ENCODE results near the gene DLG2. TPM values are rescaled to one million over a fixed set of nuclear protein-coding genes. Genes with fewer than 3 reads are reported as not detected.

Gene DLG2
- total RNA-seq, 1 donor from 2014 or later: 5.1 TPM

GRCh38 chr11:84142411-84142810 lies 1484.7 kb downstream of the DLG2 start:
- no peak overlapping the region for H3K27ac Mint-ChIP-seq (ENCODE audit: unreplicated experiment)
- H3K4me3 Mint-ChIP-seq (ENCODE audit: unreplicated experiment): no peak overlapping the region
- H3K4me1 Mint-ChIP-seq (ENCODE audit: unreplicated experiment): peaks cover 4% of the 10 kb centered on the region
- no peaks in the 10 kb centered on the region for H3K27me3 Mint-ChIP-seq (ENCODE audit: unreplicated experiment)
- no peak for DNase-seq (ENCODE audit: low spot score)
- H3K9me3 Mint-ChIP-seq (ENCODE audit: unreplicated experiment): no peaks in the 10 kb centered on the region
- H3K36me3 Mint-ChIP-seq (ENCODE audit: low read depth, unreplicated experiment): no peaks in the 10 kb centered on the region
- no peak for TF ChIP-seq CTCF (IDR thresholded peaks at IDR 0.05; ENCODE audit: unreplicated experiment)

DNA sequence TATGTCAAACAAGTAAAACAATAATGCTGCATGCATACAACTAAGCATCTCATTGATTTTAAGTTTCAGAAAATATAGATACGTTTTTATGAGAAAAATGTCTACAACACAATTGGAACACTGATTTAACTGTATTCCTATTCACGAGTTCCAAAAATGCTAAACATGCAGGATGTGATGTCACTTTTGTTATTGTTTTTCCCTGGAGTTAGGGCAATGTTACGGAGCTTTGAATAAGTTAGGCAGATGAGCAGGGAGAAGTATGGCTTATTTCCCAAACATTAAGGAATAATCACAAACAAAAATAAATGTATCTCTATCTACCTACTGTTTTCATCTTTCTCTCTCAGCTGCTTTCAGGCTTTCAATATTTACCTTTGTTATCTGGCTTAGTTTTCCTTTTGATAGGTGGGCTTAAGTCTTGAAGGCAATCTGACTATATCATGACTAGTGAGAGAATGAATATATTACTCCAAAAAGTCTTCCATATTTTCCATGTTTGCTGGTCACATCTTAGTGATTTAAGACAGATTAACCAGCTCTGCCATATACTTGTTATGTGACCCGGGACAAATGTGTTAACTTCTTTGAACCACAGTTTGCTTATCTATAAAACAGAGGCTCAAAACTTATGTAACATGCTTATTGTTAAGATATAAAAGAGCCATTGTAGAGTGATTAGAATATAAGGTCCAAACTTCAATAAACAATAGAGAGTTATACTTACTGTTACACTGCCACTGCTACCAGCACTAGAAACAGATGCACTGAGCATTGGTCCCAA lies 1486.6 kb downstream of the DLG2 start:
- Mint-ChIP-seq H3K27me3 (ENCODE audit: unreplicated experiment) (no peaks in the 10 kb centered on the region), H3K4me1 (ENCODE audit: unreplicated experiment) (peaks cover 4% of the 10 kb centered on the region), H3K27ac (ENCODE audit: unreplicated experiment) (no peak overlapping the region), H3K4me3 (ENCODE audit: unreplicated experiment) (no peak overlapping the region), H3K9me3 (ENCODE audit: unreplicated experiment) (no peaks in the 10 kb centered on the region), H3K36me3 (ENCODE audit: low read depth, unreplicated experiment) (no peaks in the 10 kb centered on the region)
- TF ChIP-seq CTCF (IDR thresholded peaks at IDR 0.05; ENCODE audit: unreplicated experiment): no peak
- no peak for DNase-seq (ENCODE audit: low spot score)

DNA sequence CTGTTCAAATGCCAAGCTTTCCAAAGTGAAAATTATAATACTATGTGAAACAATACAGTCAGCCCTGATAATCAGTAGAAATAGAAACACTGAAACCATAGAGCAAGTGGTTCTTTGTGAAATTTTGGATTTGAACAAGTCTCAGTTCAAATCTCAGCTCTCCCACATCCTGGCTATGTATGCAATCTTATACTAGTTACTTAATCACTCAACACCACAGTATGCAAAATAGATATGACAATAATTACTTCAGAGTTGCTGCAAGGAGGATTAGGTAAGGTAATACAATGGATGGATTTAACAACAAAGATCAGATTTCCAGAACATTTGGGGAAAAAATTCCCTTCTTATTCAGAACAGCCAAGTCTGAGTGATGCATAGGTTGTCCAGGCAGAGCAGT lies 1489.2 kb downstream of the DLG2 start:
- no peak for TF ChIP-seq CTCF (IDR thresholded peaks at IDR 0.05; ENCODE audit: unreplicated experiment)
- no peaks in the 10 kb centered on the region for H3K9me3 Mint-ChIP-seq (ENCODE audit: unreplicated experiment)
- no peak overlapping the region for H3K4me3 Mint-ChIP-seq (ENCODE audit: unreplicated experiment)
- no peak for DNase-seq (ENCODE audit: low spot score)
- no peaks in the 10 kb centered on the region for H3K27me3 Mint-ChIP-seq (ENCODE audit: unreplicated experiment)
- no peaks in the 10 kb centered on the region for H3K4me1 Mint-ChIP-seq (ENCODE audit: unreplicated experiment)
- H3K27ac Mint-ChIP-seq (ENCODE audit: unreplicated experiment): no peak overlapping the region
- H3K36me3 Mint-ChIP-seq (ENCODE audit: low read depth, unreplicated experiment): no peaks in the 10 kb centered on the region

DNA sequence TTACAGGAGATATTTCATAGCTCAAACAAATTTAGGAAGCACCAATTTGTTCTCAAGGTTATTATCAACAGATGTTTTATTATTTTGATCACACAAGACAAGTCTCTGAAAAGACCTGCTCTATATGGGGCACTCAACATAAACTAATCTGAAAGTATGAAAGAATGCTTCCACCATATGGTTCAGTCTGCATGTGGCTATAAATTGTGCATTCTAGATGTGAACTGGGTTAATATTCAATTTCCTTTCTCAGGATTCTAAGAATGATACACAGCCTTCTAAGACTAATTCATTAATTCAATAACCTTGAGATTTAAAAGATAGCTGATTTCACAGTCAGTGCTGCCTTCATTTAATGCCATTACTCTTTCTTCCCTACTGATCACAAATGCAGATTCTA lies 1489.6 kb downstream of the DLG2 start:
- DNase-seq (ENCODE audit: low spot score): no peak
- TF ChIP-seq CTCF (IDR thresholded peaks at IDR 0.05; ENCODE audit: unreplicated experiment): no peak
- Mint-ChIP-seq H3K4me1 (ENCODE audit: unreplicated experiment) (no peaks in the 10 kb centered on the region), H3K27me3 (ENCODE audit: unreplicated experiment) (no peaks in the 10 kb centered on the region), H3K4me3 (ENCODE audit: unreplicated experiment) (no peak overlapping the region), H3K9me3 (ENCODE audit: unreplicated experiment) (no peaks in the 10 kb centered on the region), H3K36me3 (ENCODE audit: low read depth, unreplicated experiment) (no peaks in the 10 kb centered on the region), H3K27ac (ENCODE audit: unreplicated experiment) (no peak overlapping the region)

GRCh38 chr11:84136926-84137325 lies 1490.2 kb downstream of the DLG2 start:
- no peaks in the 10 kb centered on the region for H3K36me3 Mint-ChIP-seq (ENCODE audit: low read depth, unreplicated experiment)
- no peaks in the 10 kb centered on the region for H3K27me3 Mint-ChIP-seq (ENCODE audit: unreplicated experiment)
- no peak for DNase-seq (ENCODE audit: low spot score)
- H3K4me3 Mint-ChIP-seq (ENCODE audit: unreplicated experiment): no peak overlapping the region
- no peaks in the 10 kb centered on the region for H3K9me3 Mint-ChIP-seq (ENCODE audit: unreplicated experiment)
- no peaks in the 10 kb centered on the region for H3K4me1 Mint-ChIP-seq (ENCODE audit: unreplicated experiment)
- H3K27ac Mint-ChIP-seq (ENCODE audit: unreplicated experiment): no peak overlapping the region
- no peak for TF ChIP-seq CTCF (IDR thresholded peaks at IDR 0.05; ENCODE audit: unreplicated experiment)
